ENCODE results near the gene SNF8.

The SNF8 gene

DNA sequence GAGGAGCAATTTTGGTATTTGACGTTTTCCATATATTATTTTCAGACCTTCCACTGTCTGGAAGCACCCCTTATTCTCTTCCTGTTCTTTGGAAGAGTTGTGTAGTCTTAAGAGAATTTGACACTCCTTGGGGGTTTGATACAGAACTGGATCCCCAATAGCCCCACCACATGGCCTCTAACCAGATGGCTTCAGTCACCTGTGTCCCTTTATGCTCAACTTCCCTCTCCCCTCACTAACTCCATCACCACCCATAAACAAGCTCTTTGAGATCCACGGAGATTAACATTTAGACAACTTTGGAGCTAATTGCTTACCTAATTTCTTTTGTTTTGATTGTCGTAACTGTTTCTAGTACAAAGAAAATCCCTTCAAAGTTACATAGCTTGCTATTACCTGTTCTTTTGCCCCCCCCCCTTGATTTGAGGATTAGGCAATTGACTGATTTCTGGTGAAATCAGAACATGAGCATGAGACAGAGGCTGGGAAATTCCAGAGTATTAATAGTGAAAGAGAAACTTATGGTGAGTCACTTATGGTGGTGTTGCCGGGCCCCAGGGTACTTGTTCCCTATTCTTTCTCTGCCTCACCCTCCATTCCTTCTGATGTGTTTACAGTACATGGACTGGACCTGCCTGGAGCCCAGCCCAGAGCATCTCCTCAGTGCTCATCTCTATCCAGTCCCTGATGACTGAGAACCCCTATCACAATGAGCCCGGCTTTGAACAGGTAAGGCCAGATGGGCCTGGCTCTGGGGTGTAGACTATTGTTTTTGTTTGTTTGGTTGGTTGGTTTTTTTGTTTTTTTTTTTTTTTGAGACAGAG lies 29.0 kb downstream of the SNF8 start:
- peak; percentile 82 for ATAC-seq
- TF ChIP-seq CSDC2 (CRISPR knock-in tag; IDR thresholded peaks at IDR 0.05), result no peak
- no peak for TF ChIP-seq BACH2 (CRISPR knock-in tag; IDR thresholded peaks at IDR 0.05; ENCODE audit: borderline replicate concordance)
- no peak for TF ChIP-seq ZFP3 (CRISPR knock-in tag; IDR thresholded peaks at IDR 0.05)
- no peak for TF ChIP-seq RARB (CRISPR knock-in tag; IDR thresholded peaks at IDR 0.05)
- no peak for TF ChIP-seq SNAI2 (CRISPR knock-in tag; IDR thresholded peaks at IDR 0.05)
- TF ChIP-seq ISL1 (CRISPR knock-in tag; IDR thresholded peaks at IDR 0.05), result no peak
- TF ChIP-seq, protein P1, sequence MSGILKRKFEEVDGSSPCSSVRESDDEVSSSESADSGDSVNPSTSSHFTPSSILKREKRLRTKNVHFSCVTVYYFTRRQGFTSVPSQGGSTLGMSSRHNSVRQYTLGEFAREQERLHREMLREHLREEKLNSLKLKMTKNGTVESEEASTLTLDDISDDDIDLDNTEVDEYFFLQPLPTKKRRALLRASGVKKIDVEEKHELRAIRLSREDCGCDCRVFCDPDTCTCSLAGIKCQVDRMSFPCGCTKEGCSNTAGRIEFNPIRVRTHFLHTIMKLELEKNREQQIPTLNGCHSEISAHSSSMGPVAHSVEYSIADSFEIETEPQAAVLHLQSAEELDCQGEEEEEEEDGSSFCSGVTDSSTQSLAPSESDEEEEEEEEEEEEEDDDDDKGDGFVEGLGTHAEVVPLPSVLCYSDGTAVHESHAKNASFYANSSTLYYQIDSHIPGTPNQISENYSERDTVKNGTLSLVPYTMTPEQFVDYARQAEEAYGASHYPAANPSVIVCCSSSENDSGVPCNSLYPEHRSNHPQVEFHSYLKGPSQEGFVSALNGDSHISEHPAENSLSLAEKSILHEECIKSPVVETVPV (CRISPR knock-in tag; IDR thresholded peaks at IDR 0.05), result no peak
- no peak for TF ChIP-seq PPARA (CRISPR knock-in tag; IDR thresholded peaks at IDR 0.05; ENCODE audit: borderline replicate concordance)
- TF ChIP-seq, protein P2, sequence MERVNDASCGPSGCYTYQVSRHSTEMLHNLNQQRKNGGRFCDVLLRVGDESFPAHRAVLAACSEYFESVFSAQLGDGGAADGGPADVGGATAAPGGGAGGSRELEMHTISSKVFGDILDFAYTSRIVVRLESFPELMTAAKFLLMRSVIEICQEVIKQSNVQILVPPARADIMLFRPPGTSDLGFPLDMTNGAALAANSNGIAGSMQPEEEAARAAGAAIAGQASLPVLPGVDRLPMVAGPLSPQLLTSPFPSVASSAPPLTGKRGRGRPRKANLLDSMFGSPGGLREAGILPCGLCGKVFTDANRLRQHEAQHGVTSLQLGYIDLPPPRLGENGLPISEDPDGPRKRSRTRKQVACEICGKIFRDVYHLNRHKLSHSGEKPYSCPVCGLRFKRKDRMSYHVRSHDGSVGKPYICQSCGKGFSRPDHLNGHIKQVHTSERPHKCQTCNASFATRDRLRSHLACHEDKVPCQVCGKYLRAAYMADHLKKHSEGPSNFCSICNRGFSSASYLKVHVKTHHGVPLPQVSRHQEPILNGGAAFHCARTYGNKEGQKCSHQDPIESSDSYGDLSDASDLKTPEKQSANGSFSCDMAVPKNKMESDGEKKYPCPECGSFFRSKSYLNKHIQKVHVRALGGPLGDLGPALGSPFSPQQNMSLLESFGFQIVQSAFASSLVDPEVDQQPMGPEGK (CRISPR knock-in tag; IDR thresholded peaks at IDR 0.05; ENCODE audit: borderline replicate concordance), result no peak
- no peak for TF ChIP-seq OSR1 (CRISPR knock-in tag; IDR thresholded peaks at IDR 0.05)
- TF ChIP-seq GLIS3 (CRISPR knock-in tag; IDR thresholded peaks at IDR 0.05), result no peak

GRCh38 chr17:48912476-48912875 lies 32.2 kb downstream of the SNF8 start:
- TF ChIP-seq CREB5 (CRISPR knock-in tag; IDR thresholded peaks at IDR 0.05; ENCODE audit: low read depth) (no peak), ZNF8 (CRISPR knock-in tag; IDR thresholded peaks at IDR 0.05) (no peak), ZNF565 (CRISPR knock-in tag; conservative IDR thresholded peaks at IDR 0.05; ENCODE audit: low read depth) (no peak), ARNTL (CRISPR knock-in tag; IDR thresholded peaks at IDR 0.05; ENCODE audit: borderline replicate concordance, low read depth) (no peak), TSHZ2 (CRISPR knock-in tag; IDR thresholded peaks at IDR 0.05) (no peak), ESRRG (CRISPR knock-in tag; IDR thresholded peaks at IDR 0.05) (no peak), RARB (CRISPR knock-in tag; IDR thresholded peaks at IDR 0.05) (no peak)
- ATAC-seq, result no peak

DNA sequence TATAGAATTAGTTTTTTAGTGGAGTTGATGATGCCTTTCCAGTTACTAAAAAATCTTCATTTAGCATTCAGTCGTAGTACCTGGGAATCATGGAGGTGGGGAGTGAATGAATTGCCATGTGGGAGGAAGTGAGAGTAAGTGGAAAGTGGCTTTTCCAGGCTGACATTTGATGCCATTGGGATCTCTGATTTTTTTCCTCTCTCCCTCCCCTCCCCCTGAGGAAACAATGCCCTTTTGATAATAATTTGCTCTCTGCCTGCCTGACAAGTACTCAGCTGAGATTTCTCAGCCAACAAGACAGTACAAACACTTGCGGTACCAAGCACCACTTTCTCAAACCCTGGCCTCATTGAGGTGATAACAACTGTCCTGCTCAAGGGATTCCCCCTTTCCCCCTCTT lies 34.3 kb downstream of the SNF8 start:
- TF ChIP-seq, protein P1 (CRISPR knock-in tag; IDR thresholded peaks at IDR 0.05), result no peak
- TF ChIP-seq ZNF8 (CRISPR knock-in tag; IDR thresholded peaks at IDR 0.05) (no peak), SNAI2 (CRISPR knock-in tag; IDR thresholded peaks at IDR 0.05) (no peak), TSHZ2 (CRISPR knock-in tag; IDR thresholded peaks at IDR 0.05) (no peak), ZNF565 (CRISPR knock-in tag; conservative IDR thresholded peaks at IDR 0.05; ENCODE audit: low read depth) (no peak), CSDC2 (CRISPR knock-in tag; IDR thresholded peaks at IDR 0.05) (no peak), RARB (CRISPR knock-in tag; IDR thresholded peaks at IDR 0.05) (no peak), ZFP3 (CRISPR knock-in tag; IDR thresholded peaks at IDR 0.05) (no peak)
- TF ChIP-seq, protein P2 (CRISPR knock-in tag; IDR thresholded peaks at IDR 0.05; ENCODE audit: borderline replicate concordance), result no peak
- no peak for ATAC-seq

Data from SK-N-SH treated with all-trans-retinoic acid at 6 μM for 48 hours (cell line).